Lung (tissue), 12 donors: ENCODE measurements around the gene SDK1. TPM values are rescaled to one million over a fixed set of nuclear protein-coding genes. Genes with fewer than 3 reads are reported as not detected.

ENCODE experiments used
- ATAC-seq: fragments of 200-7000 bp; cut with Tn5 transposase; one replicate; pipeline ENCODE4 v1.9.1; 2020; ENCODE audit warnings: moderate number of reproducible peaks; ENCODE audit not compliant: insufficient read depth, low FRiP score
- DNase-seq, 3 donors: peaks; one replicate each; pipeline ENCODE4 v3.0.0-alpha.2; 2013 to 2017
- H3K27ac ChIP-seq, 2 donors: one replicate each; pipeline ENCODE4 v1.5.1; 2013; ENCODE audit warnings: mild to moderate bottlenecking in 2 of 2, moderate library complexity in 2 of 2, control low read depth in 1 of 2, inconsistent platforms in 1 of 2, low read depth in 1 of 2, low read length in 1 of 2
- H3K27me3 ChIP-seq, 3 donors: one replicate each; pipeline ENCODE4 v1.5.1; 2013; ENCODE audit warnings: low read length in 2 of 3; ENCODE audit not compliant: control insufficient read depth in 3 of 3, insufficient read depth in 3 of 3
- H3K36me3 ChIP-seq, 4 donors: one replicate each; pipeline ENCODE4 v1.5.1; 2013; ENCODE audit warnings: low read length in 4 of 4, mild to moderate bottlenecking in 1 of 4, moderate library complexity in 1 of 4; ENCODE audit not compliant: control insufficient read depth in 4 of 4, insufficient read depth in 4 of 4
- H3K4me1 ChIP-seq, 5 donors: one replicate each; pipeline ENCODE4 v1.5.1; 2013; ENCODE audit warnings: low read length in 5 of 5, mild to moderate bottlenecking in 2 of 5, moderate library complexity in 1 of 5; ENCODE audit not compliant: control insufficient read depth in 5 of 5, insufficient read depth in 5 of 5
- H3K4me3 ChIP-seq: one replicate; pipeline ENCODE4 v1.5.1; 2013; ENCODE audit warnings: mild to moderate bottlenecking, control low read depth, moderate library complexity
- H3K9ac ChIP-seq, 2 donors: one replicate each; pipeline ENCODE4 v1.5.1; 2013; ENCODE audit warnings: low read length in 2 of 2, control low read depth in 1 of 2; ENCODE audit not compliant: insufficient read depth in 1 of 2
- H3K9me3 ChIP-seq, 4 donors: one replicate each; pipeline ENCODE4 v1.5.1; 2013; ENCODE audit warnings: low read length in 3 of 4, mild to moderate bottlenecking in 1 of 4, moderate library complexity in 1 of 4; ENCODE audit not compliant: control insufficient read depth in 4 of 4, insufficient read depth in 3 of 4
- WGBS, 2 donors: extraction: QIAGEN DNeasy Blood & Tissue Kit; methylation state at CpG; one replicate each; pipeline ENCODE4 v1.1.7; 2013; 5-methylcytosine and 5-hydroxymethylcytosine counted together
- polyA plus RNA-seq, 2 donors: library from polyadenylated mRNA; stranded (reverse); fragments of 200-250 nt; gene quantifications; one replicate each; pipeline ENCODE4 v1.2.1, GENCODE V29; 2013
- total RNA-seq, 2 donors: library from RNA; depleted of rRNA in 1 of 2; stranded (reverse); fragments of >200 nt in 1 of 2; gene quantifications; one replicate each; pipeline ENCODE4 v1.2.1, GENCODE V29; 2014 to 2021
- TF ChIP-seq, protein P1 (sequence below): IDR thresholded peaks from 2 replicates; pipeline ENCODE4 v1.5.1; 2012; ENCODE audit warnings: mild to moderate bottlenecking; ENCODE audit errors: control extremely low read depth, extremely low read depth
- donor health status: control.
- donor health status: control.
- donor health status: Bipolar disorder and iron deficiency.
- donor health status: healthy.
- donor health status: DM: yes; HTN: yes; CAD: no.

Gene SDK1
- total and polyA plus RNA-seq, 4 donors = 3.7 to 30.1 (median 12.7) TPM

DNA sequence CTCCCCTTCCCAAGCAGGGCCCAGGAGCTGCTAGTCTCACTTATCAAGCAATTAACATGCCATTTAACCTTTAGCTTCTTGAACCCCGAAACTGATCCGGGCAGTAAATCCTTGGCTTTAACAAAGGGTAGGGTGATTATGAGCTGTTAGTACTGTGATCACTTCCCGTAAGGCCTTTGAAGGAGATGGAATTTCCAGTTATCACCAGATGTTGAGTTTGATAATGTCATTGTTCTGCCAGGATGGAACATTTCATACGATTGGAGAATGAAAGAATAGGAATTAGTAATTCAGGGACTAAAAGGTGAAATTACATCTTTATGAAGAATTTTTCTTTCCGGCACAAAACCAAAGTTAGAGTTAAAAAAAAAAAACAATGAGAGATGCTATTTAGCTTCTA, 810.1 kb downstream of the SDK1 start:
- Histone ChIP-seq H3K4me3 (no peak overlapping the region), H3K27me3 (no peaks in the 10 kb centered on the region), H3K27ac (no peak overlapping the region), H3K36me3 (no peaks in the 10 kb centered on the region), H3K9me3 (peaks cover 0 to 8% (median 0%) of the 10 kb centered on the region in 4 donors), H3K4me1 (peaks cover 0 to 4% (median 0%) of the 10 kb centered on the region in 5 donors), H3K9ac (no peak overlapping the region)
- WGBS, 2 donors = 67 to 80% methylated on average over 5 of the region's 5 CpGs
- ATAC-seq (no peak), DNase-seq (peak in 1 of 3 donors; percentile 11)
- TF ChIP-seq, protein P1, sequence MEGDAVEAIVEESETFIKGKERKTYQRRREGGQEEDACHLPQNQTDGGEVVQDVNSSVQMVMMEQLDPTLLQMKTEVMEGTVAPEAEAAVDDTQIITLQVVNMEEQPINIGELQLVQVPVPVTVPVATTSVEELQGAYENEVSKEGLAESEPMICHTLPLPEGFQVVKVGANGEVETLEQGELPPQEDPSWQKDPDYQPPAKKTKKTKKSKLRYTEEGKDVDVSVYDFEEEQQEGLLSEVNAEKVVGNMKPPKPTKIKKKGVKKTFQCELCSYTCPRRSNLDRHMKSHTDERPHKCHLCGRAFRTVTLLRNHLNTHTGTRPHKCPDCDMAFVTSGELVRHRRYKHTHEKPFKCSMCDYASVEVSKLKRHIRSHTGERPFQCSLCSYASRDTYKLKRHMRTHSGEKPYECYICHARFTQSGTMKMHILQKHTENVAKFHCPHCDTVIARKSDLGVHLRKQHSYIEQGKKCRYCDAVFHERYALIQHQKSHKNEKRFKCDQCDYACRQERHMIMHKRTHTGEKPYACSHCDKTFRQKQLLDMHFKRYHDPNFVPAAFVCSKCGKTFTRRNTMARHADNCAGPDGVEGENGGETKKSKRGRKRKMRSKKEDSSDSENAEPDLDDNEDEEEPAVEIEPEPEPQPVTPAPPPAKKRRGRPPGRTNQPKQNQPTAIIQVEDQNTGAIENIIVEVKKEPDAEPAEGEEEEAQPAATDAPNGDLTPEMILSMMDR = no peak

DNA sequence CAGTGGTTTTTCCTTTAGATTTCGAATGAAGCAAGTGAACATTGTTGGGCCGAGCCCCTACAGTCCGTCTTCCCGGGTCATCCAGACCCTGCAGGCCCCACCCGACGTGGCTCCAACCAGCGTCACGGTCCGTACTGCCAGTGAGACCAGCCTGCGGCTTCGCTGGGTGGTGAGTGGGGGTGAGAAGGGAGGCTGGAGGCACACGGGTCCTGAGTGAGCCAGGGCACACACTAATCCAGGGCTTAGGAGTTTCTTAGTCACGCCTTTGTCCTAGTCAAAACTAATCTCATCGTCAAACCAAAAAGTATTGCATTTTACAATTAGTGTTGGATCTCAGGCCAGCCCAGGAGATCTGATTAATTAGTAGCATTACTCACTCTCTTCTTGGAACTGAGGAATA, 812.2 kb downstream of the SDK1 start:
- H3K4me3 ChIP-seq = no peak overlapping the region
- TF ChIP-seq, protein P1 = no peak
- ATAC-seq (no peak), DNase-seq (no peak)
- H3K27me3 ChIP-seq = no peaks in the 10 kb centered on the region
- H3K4me1 ChIP-seq = peaks cover 0 to 4% (median 0%) of the 10 kb centered on the region in 5 donors
- H3K36me3 ChIP-seq = no peaks in the 10 kb centered on the region
- H3K9ac ChIP-seq = no peak overlapping the region
- WGBS, 2 donors = 93 to 94% methylated on average over 14 of the region's 14 CpGs
- peaks cover 0 to 8% (median 0%) of the 10 kb centered on the region in 4 donors for H3K9me3 ChIP-seq
- H3K27ac ChIP-seq = no peak overlapping the region

DNA sequence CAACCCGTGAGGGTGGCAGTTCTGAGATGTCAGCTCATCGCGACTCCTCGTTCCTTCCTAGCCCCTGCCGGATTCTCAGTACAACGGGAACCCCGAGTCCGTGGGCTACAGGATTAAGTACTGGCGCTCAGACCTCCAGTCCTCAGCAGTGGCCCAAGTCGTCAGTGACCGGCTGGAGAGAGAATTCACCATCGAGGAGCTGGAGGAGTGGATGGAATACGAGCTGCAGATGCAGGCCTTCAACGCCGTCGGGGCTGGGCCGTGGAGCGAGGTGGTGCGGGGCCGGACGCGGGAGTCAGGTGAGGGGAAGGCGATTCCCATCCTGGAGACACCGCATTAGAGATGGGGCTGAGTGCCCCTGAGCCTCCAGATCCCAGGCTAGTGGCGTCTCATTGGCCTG, 812.9 kb downstream of the SDK1 start:
- TF ChIP-seq, protein P1 = no peak
- peaks cover 0 to 2% (median 0%) of the 10 kb centered on the region in 4 donors for H3K36me3 ChIP-seq
- peaks cover 0 to 8% (median 0%) of the 10 kb centered on the region in 4 donors for H3K9me3 ChIP-seq
- 96% methylated on average over 25 of the region's 25 CpGs for WGBS, 2 donors
- H3K4me1 ChIP-seq = peaks cover 0 to 4% (median 0%) of the 10 kb centered on the region in 5 donors
- ATAC-seq (no peak), DNase-seq (no peak)
- H3K27me3 ChIP-seq = no peaks in the 10 kb centered on the region
- H3K4me3 ChIP-seq = no peak overlapping the region
- no peak overlapping the region for H3K27ac ChIP-seq
- H3K9ac ChIP-seq = no peak overlapping the region

DNA sequence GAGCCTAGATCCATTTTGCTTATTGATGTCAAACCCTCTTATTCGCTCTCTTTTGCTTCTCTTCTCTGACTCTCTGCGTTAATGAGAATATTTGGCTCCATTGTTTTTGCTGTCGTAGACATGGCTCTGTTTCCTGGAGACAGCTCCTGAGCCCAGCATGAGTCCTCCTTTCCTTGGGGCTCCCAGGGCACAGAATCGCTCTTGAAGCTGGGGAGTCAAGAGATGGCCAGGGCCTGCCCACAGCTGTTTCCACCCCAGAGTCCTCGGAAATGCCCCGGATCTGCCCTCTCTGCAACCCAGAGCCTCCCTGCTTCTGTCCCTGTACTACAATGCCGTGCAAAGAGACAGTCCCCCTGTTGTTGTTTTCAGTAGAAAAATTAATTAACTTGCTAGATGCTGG, 814.4 kb downstream of the SDK1 start:
- Histone ChIP-seq H3K9me3 (peaks cover 0 to 10% (median 0%) of the 10 kb centered on the region in 4 donors), H3K4me3 (no peak overlapping the region), H3K9ac (no peak overlapping the region), H3K4me1 (peaks cover 0 to 4% (median 0%) of the 10 kb centered on the region in 5 donors), H3K27ac (no peak overlapping the region), H3K36me3 (peaks cover 0 to 2% (median 0%) of the 10 kb centered on the region in 4 donors), H3K27me3 (no peaks in the 10 kb centered on the region)
- WGBS, 2 donors = 85 to 92% methylated on average over 7 of the region's 7 CpGs
- TF ChIP-seq, protein P1 = no peak
- ATAC-seq (no peak), DNase-seq (no peak)
